Neural progenitor cell (in vitro differentiated cells): ENCODE measurements around the gene GNAI2.

Source experiments
- EZH2phosphoT487 ChIP-seq: fragments of 200-600 bp; sonication (generic); IDR thresholded peaks from 2 replicates; pipeline ENCODE4 v1.6.1; 2017; ENCODE audit warnings: antibody characterized with exemption
- TF ChIP-seq, protein P1 (sequence below): fragments of 200-600 bp; sonication (generic); IDR thresholded peaks from 2 replicates; pipeline ENCODE4 v1.5.1; 2017; ENCODE audit warnings: antibody characterized with exemption, mild to moderate bottlenecking

DNA sequence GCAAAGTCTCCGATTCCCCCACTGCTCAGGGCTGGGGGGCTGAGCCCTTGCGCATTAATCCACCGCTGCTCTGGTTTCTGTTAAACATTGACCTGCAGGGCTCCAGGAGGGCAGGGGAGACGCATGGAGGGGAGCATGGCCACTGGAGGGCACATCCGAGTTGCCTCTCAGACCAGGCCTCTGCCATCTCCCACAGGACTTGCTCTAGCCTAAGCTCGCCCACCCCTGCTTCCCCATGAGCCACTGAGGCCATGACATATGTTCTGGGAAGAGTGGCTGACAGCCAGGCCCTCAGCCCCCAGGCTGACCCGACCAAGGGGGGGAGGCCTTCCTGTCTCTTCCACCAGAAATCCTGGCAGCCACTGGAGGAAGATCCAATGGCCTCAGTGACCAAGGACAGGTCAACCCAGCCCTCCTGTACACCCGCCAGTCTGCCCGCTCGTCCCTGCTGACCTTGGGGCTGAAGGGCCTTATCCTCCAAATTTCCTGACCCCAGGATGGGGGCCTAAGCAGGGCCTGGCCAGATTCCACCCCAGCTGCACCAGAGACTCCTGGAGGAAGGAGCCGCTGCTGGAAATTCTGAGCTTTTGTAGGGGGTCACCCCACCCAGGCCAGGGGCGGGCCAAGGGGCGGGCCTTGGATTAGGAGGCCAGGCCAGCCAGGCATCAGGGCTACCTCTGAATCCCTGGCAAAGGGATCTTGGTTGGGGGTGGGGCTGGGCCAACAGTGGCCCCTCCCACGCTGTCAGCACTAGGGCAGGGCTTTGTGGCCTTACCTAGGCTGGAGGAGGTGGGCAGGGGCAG, 67.2 kb downstream of the GNAI2 start, which contains the start of gene HYAL1:
- no peak for TF ChIP-seq EZH2phosphoT487
- TF ChIP-seq, protein P1, sequence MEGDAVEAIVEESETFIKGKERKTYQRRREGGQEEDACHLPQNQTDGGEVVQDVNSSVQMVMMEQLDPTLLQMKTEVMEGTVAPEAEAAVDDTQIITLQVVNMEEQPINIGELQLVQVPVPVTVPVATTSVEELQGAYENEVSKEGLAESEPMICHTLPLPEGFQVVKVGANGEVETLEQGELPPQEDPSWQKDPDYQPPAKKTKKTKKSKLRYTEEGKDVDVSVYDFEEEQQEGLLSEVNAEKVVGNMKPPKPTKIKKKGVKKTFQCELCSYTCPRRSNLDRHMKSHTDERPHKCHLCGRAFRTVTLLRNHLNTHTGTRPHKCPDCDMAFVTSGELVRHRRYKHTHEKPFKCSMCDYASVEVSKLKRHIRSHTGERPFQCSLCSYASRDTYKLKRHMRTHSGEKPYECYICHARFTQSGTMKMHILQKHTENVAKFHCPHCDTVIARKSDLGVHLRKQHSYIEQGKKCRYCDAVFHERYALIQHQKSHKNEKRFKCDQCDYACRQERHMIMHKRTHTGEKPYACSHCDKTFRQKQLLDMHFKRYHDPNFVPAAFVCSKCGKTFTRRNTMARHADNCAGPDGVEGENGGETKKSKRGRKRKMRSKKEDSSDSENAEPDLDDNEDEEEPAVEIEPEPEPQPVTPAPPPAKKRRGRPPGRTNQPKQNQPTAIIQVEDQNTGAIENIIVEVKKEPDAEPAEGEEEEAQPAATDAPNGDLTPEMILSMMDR = peak; percentile 17
